ENCODE data around the gene SPIB.
"Not testable (repeated sequence)": the region's sequence is repeated elsewhere in the genome, so short reads cannot be mapped to it uniquely, and the experiment has no call there.

SPIB gene

GRCh38 chr19:50458396-50459066 is 39.8 kb downstream of the SPIB start:
- no peak for DNase-seq
- intact Hi-C loops (cut with DNase I): no loop called here

GRCh38 chr19:50459067-50459456 is 40.3 kb downstream of the SPIB start:
- DNase-seq: no peak
- intact Hi-C loops (cut with DNase I): no loop called here

- intact Hi-C loops (cut with DNase I): no loop called here
- no peak for DNase-seq
Measured at GRCh38 chr19:50459638-50460037, 40.9 kb downstream of the SPIB start.

- intact Hi-C loops (cut with DNase I): no loop called here
Measured at GRCh38 chr19:50460161-50460765, 41.5 kb downstream of the SPIB start.

GRCh38 chr19:50461066-50461875 is 42.5 kb downstream of the SPIB start:
- intact Hi-C loops (cut with DNase I): no loop called here
- DNase-seq: peak in 41 of 42 donors; percentile 26 to 83 (median 60)

More at GRCh38 chr19:50460161-50460765, 41.5 kb downstream of the SPIB start:
- DNase-seq: no peak

GRCh38 chr19:50462970-50463369 is 44.2 kb downstream of the SPIB start:
- intact Hi-C loops (cut with DNase I): no loop called here
- no peak for DNase-seq

GRCh38 chr19:50464348-50464747 is 45.6 kb downstream of the SPIB start:
- DNase-seq: no peak
- intact Hi-C loops (cut with DNase I): no loop called here

- DNase-seq: no peak
- intact Hi-C loops (cut with DNase I): no loop called here
Measured at GRCh38 chr19:50465000-50465399, 46.3 kb downstream of the SPIB start.

GRCh38 chr19:50465986-50466705 is 47.4 kb downstream of the SPIB start:
- intact Hi-C loops (cut with DNase I): no loop called here
- peak in 1 of 42 donors; percentile 59 for DNase-seq

GRCh38 chr19:50466706-50467039 is 47.9 kb downstream of the SPIB start:
- intact Hi-C loops (cut with DNase I): no loop called here
- no peak for DNase-seq

- intact Hi-C loops (cut with DNase I): no loop called here
- DNase-seq: no peak
Measured at GRCh38 chr19:50467566-50467965, 48.8 kb downstream of the SPIB start.

GRCh38 chr19:50468818-50469217 is 50.1 kb downstream of the SPIB start:
- DNase-seq: no peak
- intact Hi-C loops (cut with DNase I): no loop called here

- intact Hi-C loops (cut with DNase I); DNase-seq: not testable (repeated sequence)
Measured at GRCh38 chr19:50473336-50473735, 54.6 kb downstream of the SPIB start.

GRCh38 chr19:50475101-50475568 is 56.4 kb downstream of the SPIB start:
- DNase-seq: peak in 1 of 42 donors; percentile 30
- intact Hi-C loops (cut with DNase I): loop anchor here (5.0 kb wide), 1 partner anchor 93 kb away; the partner anchor contains the start of gene POLD1

GRCh38 chr19:50475736-50476223 is 57.0 kb downstream of the SPIB start:
- intact Hi-C loops (cut with DNase I): loop anchor here (2.0 to 5.0 kb wide), 2 partner anchors 35 to 93 kb away; partner anchors contain the start of genes JOSD2 and POLD1
- DNase-seq: peak in 1 of 42 donors; percentile 10

GRCh38 chr19:50476224-50476906 is 57.6 kb downstream of the SPIB start, which contains the start of the genes EMC10 and GARIN5A:
EMC10 (plus strand) TSS chr19:50476507; CDS start chr19:50476545, 38 bp downstream.
GARIN5A (minus strand) TSS chr19:50476848; CDS start chr19:50476388, 460 bp downstream.
- peak; percentile 79 to 95 (median 90) for DNase-seq
- intact Hi-C loops (cut with DNase I): loop anchor here (2.0 to 5.0 kb wide), 2 partner anchors 34 to 94 kb away; partner anchors contain the start of genes JOSD2 and POLD1

- intact Hi-C loops (cut with DNase I): loop anchor here (2.0 to 5.0 kb wide), 2 partner anchors 34 to 95 kb away; partner anchors contain the start of genes JOSD2 and POLD1
- DNase-seq: no peak
Measured at GRCh38 chr19:50476907-50477238, 58.1 kb downstream of the SPIB start.
